ENCODE results near the gene IGLL1.

DNA sequence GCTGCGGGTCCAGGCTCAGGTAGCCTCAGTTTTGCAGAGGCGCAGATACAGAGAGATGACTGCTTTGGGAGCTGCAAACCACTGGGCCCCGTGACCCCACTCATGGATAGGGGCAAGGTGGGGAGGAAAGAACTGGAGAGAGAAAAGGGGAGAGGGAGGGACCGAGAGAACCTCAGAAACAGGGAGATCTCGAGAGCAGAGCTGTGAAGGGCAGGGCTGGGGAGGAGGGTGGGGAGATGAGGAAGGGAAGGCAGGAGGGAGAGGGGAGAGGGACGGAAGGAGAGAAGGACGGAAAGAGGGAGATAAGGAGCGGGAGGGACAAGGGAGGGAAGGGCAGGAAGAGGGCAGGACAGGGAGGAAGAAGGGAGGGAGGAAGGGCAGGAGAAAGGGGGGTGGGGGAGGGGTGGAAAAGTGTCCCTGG lies 46.3 kb downstream of the IGLL1 start:
- TF ChIP-seq CHD2 (IDR thresholded peaks at IDR 0.05; ENCODE audit: low read length, partially characterized antibody) (no peak), USF1 (IDR thresholded peaks at IDR 0.05; ENCODE audit: borderline replicate concordance, low read depth) (no peak), CTCF (IDR thresholded peaks at IDR 0.05) (no peak), FOXJ3 (CRISPR knock-in tag; IDR thresholded peaks at IDR 0.05) (no peak), JUND (IDR thresholded peaks at IDR 0.05) (no peak), RAD21 (IDR thresholded peaks at IDR 0.05; ENCODE audit: low read length) (no peak), REST (IDR thresholded peaks at IDR 0.05; ENCODE audit: low read depth, low read length) (no peak), SIN3A (IDR thresholded peaks at IDR 0.05; ENCODE audit: borderline replicate concordance, low read depth, low read length) (no peak), EP300 (IDR thresholded peaks at IDR 0.05; ENCODE audit: borderline replicate concordance in 1 of 2, low read depth in 1 of 2, low read length in 1 of 2) (no peak), GABPA (IDR thresholded peaks at IDR 0.05; ENCODE audit: low read depth) (no peak), YY1 (IDR thresholded peaks at IDR 0.05; ENCODE audit: low read depth) (no peak), SMC3 (IDR thresholded peaks at IDR 0.05; ENCODE audit: low read depth, low read length) (no peak)
- TF ChIP-seq, protein P1, sequence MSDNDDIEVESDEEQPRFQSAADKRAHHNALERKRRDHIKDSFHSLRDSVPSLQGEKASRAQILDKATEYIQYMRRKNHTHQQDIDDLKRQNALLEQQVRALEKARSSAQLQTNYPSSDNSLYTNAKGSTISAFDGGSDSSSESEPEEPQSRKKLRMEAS (IDR thresholded peaks at IDR 0.05; ENCODE audit: low read depth): no peak

Measured in SK-N-SH (cell line).